HL-60 (cell line): ENCODE data around the gene CD4.

Source experiments
- DNase-seq, 2 experiments: peaks; one replicate each; pipeline ENCODE4 v3.0.0-alpha.2; 2010 to 2020; ENCODE audit warnings: low read depth in 1 of 2, low spot score in 1 of 2
- H3K27ac ChIP-seq: fragments of 250-450 bp; sonication (Bioruptor Pico); replicated peaks from 2 replicates; pipeline ENCODE4 v1.5.1; 2020; ENCODE audit warnings: mild to moderate bottlenecking, moderate library complexity
- H3K27me3 ChIP-seq: fragments of 250-450 bp; sonication (Bioruptor Pico); 2 replicates; pipeline ENCODE4 v1.5.1; 2021; ENCODE audit warnings: mild to moderate bottlenecking, moderate library complexity; ENCODE audit not compliant: insufficient read depth, poor library complexity, severe bottlenecking
- H3K4me3 ChIP-seq: replicated peaks from 2 replicates; pipeline ENCODE4 v1.5.1; 2011; ENCODE audit warnings: mild to moderate bottlenecking, control low read depth, low read length; ENCODE audit not compliant: insufficient read depth
- CTCF ChIP-seq: IDR thresholded peaks from one replicate; pipeline ENCODE4 v1.5.1; 2011; ENCODE audit warnings: low read length, control low read depth, inconsistent platforms; ENCODE audit not compliant: insufficient read depth
- GABPA ChIP-seq: IDR thresholded peaks from 2 replicates; pipeline ENCODE4 v1.6.1; 2012; ENCODE audit warnings: low read depth
- POLR2AphosphoS5 ChIP-seq: IDR thresholded peaks from 2 replicates; pipeline ENCODE4 v1.6.1; 2012; ENCODE audit warnings: low read depth
- REST ChIP-seq: IDR thresholded peaks from 2 replicates; pipeline ENCODE4 v1.6.1; 2012; ENCODE audit warnings: low read depth; ENCODE audit not compliant: insufficient replicate concordance
- SPI1 ChIP-seq: IDR thresholded peaks from 2 replicates; pipeline ENCODE4 v1.6.1; 2012; ENCODE audit warnings: low read depth, mild to moderate bottlenecking, borderline replicate concordance

Gene CD4

GRCh38 chr12:6768437-6768914 lies 20.9 kb upstream of the CD4 start:
- Histone ChIP-seq H3K27ac (no peak overlapping the region), H3K4me3 (no peak overlapping the region)
- no peak for DNase-seq

GRCh38 chr12:6768990-6769389 lies 20.3 kb upstream of the CD4 start:
- DNase-seq: no peak
- Histone ChIP-seq H3K27ac (no peak overlapping the region), H3K27me3 (peaks cover 43% of the 10 kb centered on the region), H3K4me3 (no peak overlapping the region)
- TF ChIP-seq REST (no peak), GABPA (no peak), SPI1 (no peak), CTCF (no peak), POLR2AphosphoS5 (no peak)

More at GRCh38 chr12:6768437-6768914, 20.9 kb upstream of the CD4 start:
- H3K27me3 ChIP-seq: peaks cover 47% of the 10 kb centered on the region
- TF ChIP-seq CTCF (no peak), POLR2AphosphoS5 (no peak), GABPA (no peak), REST (no peak), SPI1 (no peak)

GRCh38 chr12:6769666-6770065 lies 19.7 kb upstream of the CD4 start:
- no peak for DNase-seq
- TF ChIP-seq CTCF: no peak
- no peak for TF ChIP-seq REST
- no peak overlapping the region for H3K4me3 ChIP-seq
- H3K27me3 ChIP-seq: peaks cover 46% of the 10 kb centered on the region
- no peak overlapping the region for H3K27ac ChIP-seq
